ENCODE data around the gene MKI67. TPM values are rescaled to one million over a fixed set of nuclear protein-coding genes. Genes with fewer than 3 reads are reported as not detected.

Gene MKI67
- polyA plus RNA-seq, 1 donor (not counting 4 experiments of a cell fraction or from before 2014, with no cell fraction given), result 10.4 TPM

- TF ChIP-seq EZH2 (IDR thresholded peaks at IDR 0.05; ENCODE audit: low read length), result no peak
- no peak for TF ChIP-seq CTCF (optimal IDR thresholded peaks at IDR 0.05 in 1 of 3, IDR thresholded peaks at IDR 0.05 in 1 of 3, conservative IDR thresholded peaks at IDR 0.05 in 1 of 3; ENCODE audit: extremely low read depth in 1 of 3, insufficient read depth in 2 of 3, low read length in 3 of 3)
- Histone ChIP-seq H3K27me3 (ENCODE audit: control insufficient read depth, extremely low read depth, insufficient read depth, low read length) (peaks cover 9% of the 10 kb centered on the region), H3K4me1 (ENCODE audit: control insufficient read depth, extremely low read depth, insufficient read depth, low read length) (no peaks in the 10 kb centered on the region), H3K4me3 (ENCODE audit: control insufficient read depth in 2 of 3, extremely low read depth in 1 of 3, insufficient read depth in 2 of 3, low read depth in 1 of 3, low read length in 3 of 3) (no peak overlapping the region), H3K9me1 (ENCODE audit: control insufficient read depth, extremely low read depth, insufficient read depth, low read length) (no peaks in the 10 kb centered on the region), H4K20me1 (ENCODE audit: control insufficient read depth, extremely low read depth, insufficient read depth, low read length) (no peaks in the 10 kb centered on the region), H3K4me2 (ENCODE audit: control insufficient read depth, extremely low read depth, insufficient read depth, low read depth, low read length) (no peak overlapping the region), H2AFZ (ENCODE audit: control insufficient read depth, low read length) (no peak overlapping the region), H3K27ac (ENCODE audit: control insufficient read depth, insufficient read depth, low read length) (no peak overlapping the region), H3K79me2 (ENCODE audit: control insufficient read depth, insufficient read depth, low read length) (no peaks in the 10 kb centered on the region), H3K36me3 (ENCODE audit: control insufficient read depth in 2 of 2, extremely low read depth in 1 of 2, insufficient read depth in 2 of 2, low read length in 2 of 2) (no peaks in the 10 kb centered on the region), H3K9ac (ENCODE audit: control insufficient read depth, extremely low read depth, insufficient read depth, low read length) (no peak overlapping the region), H3K9me3 (ENCODE audit: control insufficient read depth, low read depth, low read length) (no peaks in the 10 kb centered on the region)
- FAIRE-seq, result no peak
- dilution Hi-C loops (cut with MboI; ENCODE audit: extremely low pct_ligation_motif_present, low sequenced_read_pairs), result no loop called here
- no peak for DNase-seq (ENCODE audit: low read depth, low spot score)
These were observed 39.3 kb upstream of the MKI67 start for GRCh38 chr10:128165536-128165935.

- no peak overlapping the region for H3K4me3 ChIP-seq (ENCODE audit: control insufficient read depth in 2 of 3, extremely low read depth in 1 of 3, insufficient read depth in 2 of 3, low read depth in 1 of 3, low read length in 3 of 3)
- dilution Hi-C loops (cut with MboI; ENCODE audit: extremely low pct_ligation_motif_present, low sequenced_read_pairs), result no loop called here
- no peak overlapping the region for H3K4me2 ChIP-seq (ENCODE audit: control insufficient read depth, extremely low read depth, insufficient read depth, low read depth, low read length)
- TF ChIP-seq EZH2 (IDR thresholded peaks at IDR 0.05; ENCODE audit: low read length), result no peak
- TF ChIP-seq CTCF (optimal IDR thresholded peaks at IDR 0.05 in 1 of 3, IDR thresholded peaks at IDR 0.05 in 1 of 3, conservative IDR thresholded peaks at IDR 0.05 in 1 of 3; ENCODE audit: extremely low read depth in 1 of 3, insufficient read depth in 2 of 3, low read length in 3 of 3), result no peak
- peaks cover 10% of the 10 kb centered on the region for H3K27me3 ChIP-seq (ENCODE audit: control insufficient read depth, extremely low read depth, insufficient read depth, low read length)
- FAIRE-seq, result no peak
- no peaks in the 10 kb centered on the region for H4K20me1 ChIP-seq (ENCODE audit: control insufficient read depth, extremely low read depth, insufficient read depth, low read length)
- DNase-seq (ENCODE audit: low read depth, low spot score), result no peak
- no peak overlapping the region for H2AFZ ChIP-seq (ENCODE audit: control insufficient read depth, low read length)
- no peaks in the 10 kb centered on the region for H3K36me3 ChIP-seq (ENCODE audit: control insufficient read depth in 2 of 2, extremely low read depth in 1 of 2, insufficient read depth in 2 of 2, low read length in 2 of 2)
- H3K9me3 ChIP-seq (ENCODE audit: control insufficient read depth, low read depth, low read length), result no peaks in the 10 kb centered on the region
- H3K9me1 ChIP-seq (ENCODE audit: control insufficient read depth, extremely low read depth, insufficient read depth, low read length), result no peaks in the 10 kb centered on the region
- no peaks in the 10 kb centered on the region for H3K4me1 ChIP-seq (ENCODE audit: control insufficient read depth, extremely low read depth, insufficient read depth, low read length)
- no peak overlapping the region for H3K9ac ChIP-seq (ENCODE audit: control insufficient read depth, extremely low read depth, insufficient read depth, low read length)
- no peaks in the 10 kb centered on the region for H3K79me2 ChIP-seq (ENCODE audit: control insufficient read depth, insufficient read depth, low read length)
- no peak overlapping the region for H3K27ac ChIP-seq (ENCODE audit: control insufficient read depth, insufficient read depth, low read length)
These were observed 37.5 kb upstream of the MKI67 start for GRCh38 chr10:128163701-128164100.
